A549 (cell line): Measurements from ENCODE around the gene CAMK1G. TPM values are rescaled to one million over a fixed set of nuclear protein-coding genes. Genes with fewer than 3 reads are reported as not detected.

Source experiments
- ATAC-seq, 2 experiments: fragments of 200-7000 bp in 1 of 2; fragments of >200 bp in 1 of 2; cut with Nextera tagmentation in 1 of 2; cut with Tn5 transposase in 1 of 2; 3 replicates each; pipeline versions ENCODE4 v1.8.0 to v1.9.1; 2018 to 2020; ENCODE audit warnings: mild to moderate bottlenecking in 1 of 2, moderate library complexity in 1 of 2
- CTCF ChIA-PET: fragments of 300-600 bp; sonication (Branson Sonifier 250); formaldehyde crosslinking; extraction: SDS; loops from one replicate; lab custom pipeline; 2021; ENCODE audit warnings: antibody characterized with exemption, inconsistent platforms; lab: Yijun Ruan, JAX
- POLR2A ChIA-PET: fragments of 350-600 bp; formaldehyde crosslinking; extraction: SDS; loops from one replicate; lab custom pipeline; 2021; ENCODE audit warnings: antibody characterized with exemption, inconsistent platforms; lab: Yijun Ruan, JAX
- DNase-seq, 2 experiments: peaks; one replicate each; pipeline versions ENCODE4 v3.0.0 to v3.0.0-alpha.2; 2011 to 2016; ENCODE audit warnings: low read depth in 1 of 2, low spot score in 1 of 2
- FAIRE-seq: peaks from 2 replicates; lab custom pipeline; 2011; peaks lifted over from hg19 to GRCh38; lab: Jason Lieb, UNC
- H3K27ac ChIP-seq, 2 experiments: fragments of >200 bp; sonication (Bioruptor Twin); formaldehyde crosslinking; 3 replicates each; pipeline ENCODE4 v1.5.1; 2016 to 2017
- H3K4me1 ChIP-seq: fragments of >200 bp; sonication (Bioruptor Twin); formaldehyde crosslinking; 3 replicates; pipeline ENCODE4 v1.6.1; 2016
- H3K4me2 ChIP-seq: fragments of >200 bp; sonication (Bioruptor Twin); formaldehyde crosslinking; 3 replicates; pipeline ENCODE4 v1.6.1; 2016
- H3K4me3 ChIP-seq: fragments of >200 bp; sonication (Bioruptor Twin); formaldehyde crosslinking; 3 replicates; pipeline ENCODE4 v1.5.1; 2016
- H3K9me3 ChIP-seq: fragments of >200 bp; sonication (Bioruptor Twin); formaldehyde crosslinking; 3 replicates; pipeline ENCODE4 v1.6.1; 2016
- EHF ChIP-seq: fragments of 250-450 bp; sonication (Bioruptor Pico); IDR thresholded peaks from 2 replicates; pipeline ENCODE4 v1.5.0; 2020; ENCODE audit warnings: mild to moderate bottlenecking
- ESRRA ChIP-seq: fragments of 150-350 bp; IDR thresholded peaks from 2 replicates; pipeline ENCODE4 v1.6.1; 2014; ENCODE audit warnings: mild to moderate bottlenecking, low read length, borderline replicate concordance
- FOSL2 ChIP-seq, 2 experiments: fragments of 450-650 bp in 1 of 2; fragments of >200 bp in 1 of 2; sonication (Bioruptor Twin) in 1 of 2; formaldehyde crosslinking; IDR thresholded peaks; 2 replicates each; pipeline versions ENCODE4 v1.5.0 to v1.6.1; 2016 to 2020; ENCODE audit warnings: mild to moderate bottlenecking in 1 of 2, moderate library complexity in 1 of 2
- FOXS1 ChIP-seq: fragments of 250-450 bp; sonication (Bioruptor Pico); IDR thresholded peaks from 2 replicates; pipeline ENCODE4 v1.5.0; 2020; ENCODE audit warnings: mild to moderate bottlenecking, moderate library complexity
- HDAC2 ChIP-seq: fragments of 200-600 bp; sonication (generic); IDR thresholded peaks from 2 replicates; pipeline ENCODE4 v1.6.1; 2016
- HOXB13 ChIP-seq: fragments of 250-450 bp; sonication (Bioruptor Pico); IDR thresholded peaks from 2 replicates; pipeline ENCODE4 v1.5.0; 2020; ENCODE audit warnings: low read depth, mild to moderate bottlenecking, moderate library complexity
- JUNB ChIP-seq: fragments of >200 bp; sonication (Bioruptor Twin); formaldehyde crosslinking; IDR thresholded peaks from 2 replicates; pipeline ENCODE4 v1.6.1; 2016
- MAFK ChIP-seq: fragments of 450-650 bp; IDR thresholded peaks from 2 replicates; pipeline ENCODE4 v1.6.1; 2014; ENCODE audit not compliant: partially characterized antibody
- MYC ChIP-seq: IDR thresholded peaks from 2 replicates; pipeline ENCODE4 v1.6.1; 2012; ENCODE audit warnings: mild to moderate bottlenecking, inconsistent platforms, low read length, improper control_type of control experiment, borderline replicate concordance
- NFE2L2 ChIP-seq: fragments of 150-350 bp; conservative IDR thresholded peaks from 2 replicates; pipeline ENCODE4 v1.6.1; 2014; ENCODE audit warnings: low read length
- POLR2A ChIP-seq: IDR thresholded peaks from 2 replicates; pipeline ENCODE4 v1.6.1; 2012; ENCODE audit warnings: mild to moderate bottlenecking, low read length
- RARB ChIP-seq: fragments of 250-450 bp; sonication (Bioruptor Pico); IDR thresholded peaks from 2 replicates; pipeline ENCODE4 v1.8.0; 2021; ENCODE audit warnings: mild to moderate bottlenecking, moderate library complexity
- RFX5 ChIP-seq: fragments of 450-650 bp; IDR thresholded peaks from 2 replicates; pipeline ENCODE4 v1.7.1; 2014; ENCODE audit warnings: antibody characterized with exemption, mild to moderate bottlenecking, moderate library complexity
- SMC3 ChIP-seq: fragments of >200 bp; sonication (Bioruptor Twin); formaldehyde crosslinking; IDR thresholded peaks from 3 replicates; pipeline ENCODE4 v1.6.1; 2018; ENCODE audit warnings: inconsistent platforms
- TFCP2L1 ChIP-seq: fragments of 250-450 bp; sonication (Bioruptor Pico); IDR thresholded peaks from 2 replicates; pipeline ENCODE4 v1.5.0; 2021; ENCODE audit warnings: mild to moderate bottlenecking
- WGBS: methylation state at CpG from one replicate; pipeline ENCODE4 v1.1.6; 2017; ENCODE audit errors: missing lambda C conversion rate; 5-methylcytosine and 5-hydroxymethylcytosine counted together
- polyA plus RNA-seq, 4 experiments: library from polyadenylated mRNA; depleted of rRNA in 3 of 4; stranded (reverse); fragments of >200 nt; fragmentation: RNase III in 1 of 4; extraction: RNeasy Plus Mini Kit Qiagen cat#74134 plus additional on column Dnase treatment in 1 of 4; gene quantifications; 2 replicates in 3 of 4; 3 replicates in 1 of 4; pipeline ENCODE4 v1.2.3, GENCODE V29; 2011 to 2017
- TF ChIP-seq, protein P1 (sequence below): fragments of 250-450 bp; sonication (Bioruptor Pico); IDR thresholded peaks from 2 replicates; pipeline ENCODE4 v1.5.0; 2020; ENCODE audit warnings: low read depth, mild to moderate bottlenecking, moderate library complexity
- TF ChIP-seq, protein P2 (sequence below): IDR thresholded peaks from 2 replicates; pipeline ENCODE4 v1.6.1; 2012
- TF ChIP-seq, protein P3 (sequence below): fragments of >200 bp; sonication (Bioruptor Twin); formaldehyde crosslinking; IDR thresholded peaks from 2 replicates; pipeline ENCODE4 v1.6.1; 2016
- TF ChIP-seq, protein P4 (sequence below): fragments of 250-450 bp; sonication (Bioruptor Pico); IDR thresholded peaks from 2 replicates; pipeline ENCODE4 v1.5.0; 2021; ENCODE audit warnings: mild to moderate bottlenecking, moderate library complexity, borderline replicate concordance

CAMK1G gene
- polyA plus RNA-seq, 2 of the 4 experiments (the other 2 are of a cell fraction) = 0.03 to 0.08 TPM

DNA sequence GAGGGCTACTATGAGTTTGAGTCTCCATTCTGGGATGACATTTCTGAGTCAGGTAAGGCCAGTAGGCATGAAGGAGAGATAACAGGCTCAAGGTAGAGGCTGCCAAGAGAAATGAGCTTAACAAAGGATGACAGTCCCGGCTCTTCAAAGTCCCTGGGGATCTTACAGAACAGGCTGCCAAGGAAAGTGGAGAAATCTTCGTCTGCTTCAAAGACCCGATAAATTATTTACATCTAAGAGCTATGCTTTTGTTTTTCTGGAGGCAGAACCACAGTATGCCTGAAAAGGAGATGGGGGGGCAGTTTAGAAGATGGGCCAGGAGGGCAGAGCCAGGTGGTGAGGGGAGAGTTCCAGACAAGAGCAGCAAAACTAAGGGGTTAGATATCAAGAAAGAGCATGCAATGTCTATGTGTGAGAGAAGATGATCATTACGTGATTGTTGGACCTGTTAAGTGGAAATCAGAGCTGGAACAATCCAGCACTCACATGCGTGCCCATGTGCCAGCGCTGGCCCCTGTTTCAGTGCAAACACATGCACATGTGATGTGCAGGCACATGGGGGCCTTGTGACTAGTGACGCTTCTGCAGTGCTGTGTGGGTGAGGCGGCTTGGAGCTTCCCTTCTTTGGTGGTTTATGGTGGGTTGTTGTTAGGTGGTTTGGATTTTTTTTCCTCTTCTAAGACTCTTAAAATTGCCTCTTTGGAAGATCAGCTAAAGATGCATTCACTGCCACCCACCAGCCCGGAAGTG, 25.7 kb downstream of the CAMK1G start:
- FAIRE-seq (no peak), DNase-seq (no peak)

DNA sequence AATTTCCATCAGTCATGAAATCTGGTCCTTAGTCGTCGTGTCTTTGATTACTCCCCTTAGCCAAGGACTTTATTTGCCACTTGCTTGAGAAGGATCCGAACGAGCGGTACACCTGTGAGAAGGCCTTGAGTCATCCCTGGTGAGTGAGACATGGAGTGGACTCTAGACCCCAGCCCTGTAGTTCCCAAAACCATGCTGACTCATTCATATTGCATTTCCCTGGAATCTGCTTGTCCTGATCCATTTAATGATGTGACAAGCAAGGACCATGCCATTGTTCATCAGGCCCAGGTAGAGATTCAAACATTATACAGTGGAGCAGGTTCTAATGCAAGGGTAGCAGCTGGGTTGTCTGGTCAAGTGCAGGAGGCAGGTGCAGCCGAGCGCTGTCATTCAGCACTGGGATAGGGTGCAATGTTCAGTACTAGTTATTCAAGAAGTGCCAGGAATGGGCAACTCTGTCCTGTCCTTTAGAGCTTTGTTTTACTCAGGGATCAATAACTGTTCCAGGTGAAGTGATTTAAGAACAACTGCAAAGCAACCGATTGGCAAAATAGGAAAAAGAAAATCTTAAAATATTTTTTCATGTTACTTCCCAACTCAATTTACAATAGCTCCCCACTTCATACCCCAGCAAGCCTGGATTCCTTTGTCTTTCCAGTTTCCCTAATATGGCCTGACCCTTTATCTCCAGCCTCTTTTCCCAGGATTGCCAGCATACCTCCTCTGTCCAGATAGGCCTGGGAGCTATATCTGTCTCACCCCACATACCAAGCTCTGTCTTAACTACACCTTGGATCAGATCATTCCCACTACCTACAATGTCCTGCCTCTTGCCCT, 26.5 kb downstream of the CAMK1G start:
- POLR2A ChIA-PET = no interaction called here
- no peak for FAIRE-seq

More for the DNA sequence above, 25.7 kb downstream of the CAMK1G start:
- H3K4me3 ChIP-seq = no peak overlapping the region
- no peak for TF ChIP-seq NFE2L2
- TF ChIP-seq POLR2A = 0 out of 2 replicates have a peak, but pooled peaks have one; percentile 9
- H3K4me1 ChIP-seq = peaks cover 20% of the 10 kb centered on the region; the same call in 2 of the 3 replicates
- H3K4me2 ChIP-seq = no peak overlapping the region
- ChIA-PET POLR2A (no interaction called here), CTCF (interaction anchor here (0.7 to 5.9 kb wide), 9 partner anchors 11 to 139 kb away, joined by 3 to 31 read pairs (median 4); no protein-coding TSS in a partner anchor)
- ATAC-seq = no peak
- H3K9me3 ChIP-seq = no peaks in the 10 kb centered on the region
- 84% methylated on average over 9 of the region's 9 CpGs for WGBS
- H3K27ac ChIP-seq = no peak overlapping the region

DNA sequence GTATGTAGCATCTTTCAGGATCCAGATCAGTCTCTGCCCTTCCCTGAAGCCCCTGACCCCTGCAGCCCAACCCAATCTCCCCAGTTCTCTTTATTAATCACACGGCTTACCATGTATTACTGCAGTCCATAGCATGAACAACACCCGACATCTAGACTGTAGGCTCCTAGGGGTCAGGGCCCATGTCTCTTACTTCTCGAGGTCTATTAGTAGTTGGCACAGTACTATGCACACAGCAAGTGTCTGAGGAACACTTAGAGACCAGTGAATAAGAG, 27.1 kb downstream of the CAMK1G start:
- FAIRE-seq (no peak), ATAC-seq (no peak), DNase-seq (no peak)
- Histone ChIP-seq H3K9me3 (no peaks in the 10 kb centered on the region), H3K4me1 (peaks cover 20% of the 10 kb centered on the region; the same call in 2 of the 3 replicates), H3K4me2 (no peak overlapping the region), H3K4me3 (no peak overlapping the region), H3K27ac (no peak overlapping the region)
- POLR2A ChIA-PET = no interaction called here
- CTCF ChIA-PET = interaction anchor here (0.8 to 5.9 kb wide), 9 partner anchors 9 to 137 kb away, joined by 3 to 31 read pairs (median 4); no protein-coding TSS in a partner anchor
- TF ChIP-seq, protein P1, sequence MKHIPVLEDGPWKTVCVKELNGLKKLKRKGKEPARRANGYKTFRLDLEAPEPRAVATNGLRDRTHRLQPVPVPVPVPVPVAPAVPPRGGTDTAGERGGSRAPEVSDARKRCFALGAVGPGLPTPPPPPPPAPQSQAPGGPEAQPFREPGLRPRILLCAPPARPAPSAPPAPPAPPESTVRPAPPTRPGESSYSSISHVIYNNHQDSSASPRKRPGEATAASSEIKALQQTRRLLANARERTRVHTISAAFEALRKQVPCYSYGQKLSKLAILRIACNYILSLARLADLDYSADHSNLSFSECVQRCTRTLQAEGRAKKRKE = no peak
- TF ChIP-seq RFX5 = no peak
- TF ChIP-seq FOSL2 (IDR thresholded peaks at IDR 0.05) = no peak
- no peak for TF ChIP-seq FOSL2 (CRISPR knock-in tag; IDR thresholded peaks at IDR 0.05)
- TF ChIP-seq TFCP2L1 (CRISPR knock-in tag) = no peak
- TF ChIP-seq, protein P2, sequence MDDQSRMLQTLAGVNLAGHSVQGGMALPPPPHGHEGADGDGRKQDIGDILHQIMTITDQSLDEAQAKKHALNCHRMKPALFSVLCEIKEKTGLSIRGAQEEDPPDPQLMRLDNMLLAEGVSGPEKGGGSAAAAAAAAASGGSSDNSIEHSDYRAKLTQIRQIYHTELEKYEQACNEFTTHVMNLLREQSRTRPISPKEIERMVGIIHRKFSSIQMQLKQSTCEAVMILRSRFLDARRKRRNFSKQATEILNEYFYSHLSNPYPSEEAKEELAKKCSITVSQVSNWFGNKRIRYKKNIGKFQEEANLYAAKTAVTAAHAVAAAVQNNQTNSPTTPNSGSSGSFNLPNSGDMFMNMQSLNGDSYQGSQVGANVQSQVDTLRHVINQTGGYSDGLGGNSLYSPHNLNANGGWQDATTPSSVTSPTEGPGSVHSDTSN = no peak
- TF ChIP-seq RARB = no peak
- no peak for TF ChIP-seq MYC
- TF ChIP-seq, protein P3, sequence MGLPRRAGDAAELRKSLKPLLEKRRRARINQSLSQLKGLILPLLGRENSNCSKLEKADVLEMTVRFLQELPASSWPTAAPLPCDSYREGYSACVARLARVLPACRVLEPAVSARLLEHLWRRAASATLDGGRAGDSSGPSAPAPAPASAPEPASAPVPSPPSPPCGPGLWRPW = no peak
- WGBS = 64% methylated on average over 3 of the region's 3 CpGs

More for the DNA sequence above, 26.5 kb downstream of the CAMK1G start:
- Histone ChIP-seq H3K27ac (no peak overlapping the region), H3K4me2 (0 out of 3 replicates have a peak overlapping the region, but pooled peaks have one; percentile 6), H3K4me1 (peaks cover 20% of the 10 kb centered on the region; the same call in 2 of the 3 replicates), H3K4me3 (no peak overlapping the region), H3K9me3 (no peaks in the 10 kb centered on the region)
- ATAC-seq = no peak
- CTCF ChIA-PET = interaction anchor here (1.1 to 5.9 kb wide), 6 partner anchors 15 to 138 kb away, joined by 3 to 31 read pairs (median 4); no protein-coding TSS in a partner anchor
- peak in 1 of 2 experiments; percentile 26 for DNase-seq
- TF ChIP-seq FOXS1 (CRISPR knock-in tag) (no peak), MAFK (peak; percentile 46)
- 61% methylated on average over 8 of the region's 8 CpGs for WGBS

DNA sequence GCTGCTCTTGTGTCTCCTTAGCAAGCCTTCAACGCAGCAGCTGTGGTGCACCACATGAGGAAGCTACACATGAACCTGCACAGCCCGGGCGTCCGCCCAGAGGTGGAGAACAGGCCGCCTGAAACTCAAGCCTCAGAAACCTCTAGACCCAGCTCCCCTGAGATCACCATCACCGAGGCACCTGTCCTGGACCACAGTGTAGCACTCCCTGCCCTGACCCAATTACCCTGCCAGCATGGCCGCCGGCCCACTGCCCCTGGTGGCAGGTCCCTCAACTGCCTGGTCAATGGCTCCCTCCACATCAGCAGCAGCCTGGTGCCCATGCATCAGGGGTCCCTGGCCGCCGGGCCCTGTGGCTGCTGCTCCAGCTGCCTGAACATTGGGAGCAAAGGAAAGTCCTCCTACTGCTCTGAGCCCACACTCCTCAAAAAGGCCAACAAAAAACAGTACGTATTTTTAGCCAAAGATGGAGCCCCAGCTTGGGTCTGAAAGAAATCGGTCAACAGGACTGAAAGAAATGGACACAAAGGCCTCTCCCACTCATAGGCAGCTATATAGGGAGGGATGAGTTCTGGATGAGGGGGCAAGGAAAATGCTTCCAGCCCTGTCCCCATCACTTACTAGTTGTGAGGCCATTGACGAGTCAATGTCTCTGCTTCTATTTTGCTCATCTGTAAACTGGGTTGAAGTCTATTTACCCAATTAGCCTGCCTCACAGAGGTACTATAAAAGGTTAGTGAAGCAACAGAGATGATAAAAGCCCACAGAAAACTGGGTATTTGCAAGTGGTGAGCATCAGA, 28.5 kb downstream of the CAMK1G start:
- CTCF ChIA-PET = interaction anchor here (1.0 to 5.9 kb wide), 10 partner anchors 10 to 82 kb away, joined by 3 to 31 read pairs (median 6); no protein-coding TSS in a partner anchor
- Histone ChIP-seq H3K4me2 (no peak overlapping the region), H3K4me3 (no peak overlapping the region), H3K9me3 (no peaks in the 10 kb centered on the region), H3K4me1 (peaks cover 18% of the 10 kb centered on the region; the same call in 2 of the 3 replicates), H3K27ac (no peak overlapping the region)
- POLR2A ChIA-PET = no interaction called here
- peak in 1 of 2 experiments; percentile 38; a peak in 3 of 6 replicates for ATAC-seq
- FAIRE-seq = no peak
- 88% methylated on average over 10 of the region's 13 CpGs for WGBS
- no peak for DNase-seq
- TF ChIP-seq HOXB13 (CRISPR knock-in tag) = no peak
- TF ChIP-seq, protein P4, sequence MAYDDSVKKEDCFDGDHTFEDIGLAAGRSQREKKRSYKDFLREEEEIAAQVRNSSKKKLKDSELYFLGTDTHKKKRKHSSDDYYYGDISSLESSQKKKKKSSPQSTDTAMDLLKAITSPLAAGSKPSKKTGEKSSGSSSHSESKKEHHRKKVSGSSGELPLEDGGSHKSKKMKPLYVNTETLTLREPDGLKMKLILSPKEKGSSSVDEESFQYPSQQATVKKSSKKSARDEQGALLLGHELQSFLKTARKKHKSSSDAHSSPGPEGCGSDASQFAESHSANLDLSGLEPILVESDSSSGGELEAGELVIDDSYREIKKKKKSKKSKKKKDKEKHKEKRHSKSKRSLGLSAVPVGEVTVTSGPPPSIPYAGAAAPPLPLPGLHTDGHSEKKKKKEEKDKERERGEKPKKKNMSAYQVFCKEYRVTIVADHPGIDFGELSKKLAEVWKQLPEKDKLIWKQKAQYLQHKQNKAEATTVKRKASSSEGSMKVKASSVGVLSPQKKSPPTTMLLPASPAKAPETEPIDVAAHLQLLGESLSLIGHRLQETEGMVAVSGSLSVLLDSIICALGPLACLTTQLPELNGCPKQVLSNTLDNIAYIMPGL (CRISPR knock-in tag) = no peak
- no peak for TF ChIP-seq JUNB
- TF ChIP-seq, protein P2 = no peak
- no peak for TF ChIP-seq EHF
- TF ChIP-seq NFE2L2 = no peak
- no peak for TF ChIP-seq SMC3
- no peak for TF ChIP-seq HDAC2
- TF ChIP-seq ESRRA = no peak
